ENCODE data around the gene ACVR1. TPM values are rescaled to one million over a fixed set of nuclear protein-coding genes. Genes with fewer than 3 reads are reported as not detected.

Gene ACVR1
- total and polyA plus RNA-seq, 8 donors, result 27.3 to 37.7 (median 31.8) TPM

GRCh38 chr2:157691131-157691530 lies 185.0 kb downstream of the ACVR1 start:
- DNase-seq (no peak), ATAC-seq (no peak)
- H3K9me3 ChIP-seq, result peaks cover 0 to 4% of the 10 kb centered on the region in 2 donors
- H3K4me3 ChIP-seq, result no peak overlapping the region
- no peak overlapping the region for H3K27ac ChIP-seq
- H3K4me1 ChIP-seq, result no peaks in the 10 kb centered on the region
- H3K27me3 ChIP-seq, result no peaks in the 10 kb centered on the region
- no peak for TF ChIP-seq CTCF (IDR thresholded peaks at IDR 0.05)
- no peaks in the 10 kb centered on the region for H3K36me3 ChIP-seq
- intact Hi-C loops (cut with DNase I), result no loop called here

Other genes with a start within 250 kb of the ACVR1 start
- gene ACVR1C, start 247.5 kb downstream of the ACVR1 start, total RNA-seq, result 1 to 10 TPM; 1.3 to 1.6 TPM
- gene ACVR1C, start 247.5 kb downstream of the ACVR1 start, polyA plus RNA-seq (ENCODE audit: insufficient read length in 6 of 6), result under 1 TPM; 0.29 to 0.58 (median 0.35) TPM
- not detected for gene UPP2, start 225.5 kb upstream of the ACVR1 start, total RNA-seq
- under 1 TPM; 0.14 to 0.93 (median 0.34) TPM for gene UPP2, start 225.5 kb upstream of the ACVR1 start, polyA plus RNA-seq (ENCODE audit: insufficient read length in 6 of 6)